ENCODE results near the gene SPEF1.

DNA sequence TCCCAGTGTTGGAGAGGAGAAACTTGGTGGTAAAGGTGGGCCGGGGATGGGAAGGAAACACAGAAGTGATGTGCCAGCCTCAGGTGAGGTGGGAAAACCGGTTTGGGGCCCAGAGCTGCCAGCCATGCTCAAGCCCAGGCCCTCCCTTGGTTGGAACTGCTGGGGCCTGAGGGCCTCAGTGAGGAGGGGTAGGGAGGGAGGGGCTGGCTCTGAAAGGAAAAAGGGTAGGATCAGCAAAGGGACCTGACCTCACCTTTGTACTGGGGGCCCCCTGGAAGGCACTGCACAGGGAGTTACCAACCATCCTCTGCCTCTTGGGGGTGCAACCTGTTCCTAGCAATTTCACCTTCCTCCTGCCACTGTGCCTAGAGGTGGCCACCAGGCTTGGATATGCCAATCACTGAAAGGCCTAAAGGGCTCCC lies 1.8 kb upstream of the SPEF1 start:
- TF ChIP-seq, protein P1, sequence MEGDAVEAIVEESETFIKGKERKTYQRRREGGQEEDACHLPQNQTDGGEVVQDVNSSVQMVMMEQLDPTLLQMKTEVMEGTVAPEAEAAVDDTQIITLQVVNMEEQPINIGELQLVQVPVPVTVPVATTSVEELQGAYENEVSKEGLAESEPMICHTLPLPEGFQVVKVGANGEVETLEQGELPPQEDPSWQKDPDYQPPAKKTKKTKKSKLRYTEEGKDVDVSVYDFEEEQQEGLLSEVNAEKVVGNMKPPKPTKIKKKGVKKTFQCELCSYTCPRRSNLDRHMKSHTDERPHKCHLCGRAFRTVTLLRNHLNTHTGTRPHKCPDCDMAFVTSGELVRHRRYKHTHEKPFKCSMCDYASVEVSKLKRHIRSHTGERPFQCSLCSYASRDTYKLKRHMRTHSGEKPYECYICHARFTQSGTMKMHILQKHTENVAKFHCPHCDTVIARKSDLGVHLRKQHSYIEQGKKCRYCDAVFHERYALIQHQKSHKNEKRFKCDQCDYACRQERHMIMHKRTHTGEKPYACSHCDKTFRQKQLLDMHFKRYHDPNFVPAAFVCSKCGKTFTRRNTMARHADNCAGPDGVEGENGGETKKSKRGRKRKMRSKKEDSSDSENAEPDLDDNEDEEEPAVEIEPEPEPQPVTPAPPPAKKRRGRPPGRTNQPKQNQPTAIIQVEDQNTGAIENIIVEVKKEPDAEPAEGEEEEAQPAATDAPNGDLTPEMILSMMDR (IDR thresholded peaks at IDR 0.05; ENCODE audit: low read length), result no peak
- TF ChIP-seq EZH2 (IDR thresholded peaks at IDR 0.05; ENCODE audit: borderline replicate concordance, low read length), result no peak
